ENCODE data around the gene PDIA6. TPM values are rescaled to one million over a fixed set of nuclear protein-coding genes. Genes with fewer than 3 reads are reported as not detected.

Gene PDIA6
- total and polyA plus RNA-seq, 2 donors (not counting 3 experiments of a cell fraction or from before 2014, with no cell fraction given) = 335 to 424 TPM

GRCh38 chr2:10772201-10772867, 40.3 kb downstream of the PDIA6 start:
- H3K4me3 ChIP-seq (replicated peaks in 1 of 3; ENCODE audit: insufficient read depth in 1 of 3, low read depth in 1 of 3, low read length in 3 of 3) = no peak overlapping the region
- dilution Hi-C loops (cut with MboI; ENCODE audit: extremely low pct_ligation_motif_present, low sequenced_read_pairs) (no loop called here), intact Hi-C loops (cut with micrococcal nuclease) (no loop called here)
- no peak for FAIRE-seq
- H3K79me2 ChIP-seq (ENCODE audit: control insufficient read depth, insufficient read depth, low read length) = no peaks in the 10 kb centered on the region
- H3K27me3 ChIP-seq (ENCODE audit: control insufficient read depth in 2 of 2, insufficient read depth in 2 of 2, low read length in 2 of 2) = no peaks in the 10 kb centered on the region
- no TSS peak for BruUV-seq (replicated peaks)
- no peaks in the 10 kb centered on the region for H4K20me1 ChIP-seq (replicated peaks; ENCODE audit: control insufficient read depth, extremely low read depth, insufficient read depth, low read length)
- no peak overlapping the region for H3K9ac ChIP-seq (replicated peaks; ENCODE audit: extremely low read depth, insufficient read depth, low read length)
- H3K36me3 ChIP-seq (ENCODE audit: control insufficient read depth in 2 of 2, extremely low read depth in 1 of 2, insufficient read depth in 2 of 2, low read length in 2 of 2) = no peaks in the 10 kb centered on the region
- H2AFZ ChIP-seq (ENCODE audit: low read depth, low read length) = no peak overlapping the region
- ChIA-PET CTCF (no interaction called here), POLR2A (no interaction called here)
- no peak overlapping the region for H3K4me2 ChIP-seq (ENCODE audit: insufficient read depth, low read length)
- no peaks in the 10 kb centered on the region for H3K9me3 ChIP-seq (replicated peaks; ENCODE audit: control insufficient read depth, insufficient read depth, low read length)
- DNase-seq (ENCODE audit: low read depth, low spot score) = no peak
- no peaks in the 10 kb centered on the region for H3K9me1 ChIP-seq (replicated peaks; ENCODE audit: control insufficient read depth, extremely low read depth, insufficient read depth, low read length)
- H3K27ac ChIP-seq (ENCODE audit: insufficient read depth, low read depth, low read length) = no peak overlapping the region
- TF ChIP-seq MAX (IDR thresholded peaks at IDR 0.05; ENCODE audit: insufficient read depth, insufficient read length) (no peak), FOS (IDR thresholded peaks at IDR 0.05; ENCODE audit: borderline replicate concordance, insufficient read depth, low read length) (no peak), CTCF (IDR thresholded peaks at IDR 0.05; ENCODE audit: extremely low read depth in 1 of 2, insufficient read depth in 1 of 2, low read depth in 1 of 2, low read length in 2 of 2) (no peak), POLR2A (IDR thresholded peaks at IDR 0.05; ENCODE audit: low read depth, low read length) (no peak), POLR2AphosphoS5 (IDR thresholded peaks at IDR 0.05; ENCODE audit: insufficient read depth, low read depth, low read length) (no peak), JUN (IDR thresholded peaks at IDR 0.05; ENCODE audit: borderline replicate concordance, insufficient read depth, insufficient read length, low read depth) (no peak), GATA2 (IDR thresholded peaks at IDR 0.05; ENCODE audit: insufficient read depth, insufficient read length, low read depth, low read length) (no peak), MYC (IDR thresholded peaks at IDR 0.05; ENCODE audit: low read depth, low read length) (no peak), EZH2 (IDR thresholded peaks at IDR 0.05; ENCODE audit: borderline replicate concordance, low read depth, low read length, severe bottlenecking) (no peak)
- no peaks in the 10 kb centered on the region for H3K4me1 ChIP-seq (ENCODE audit: control insufficient read depth, extremely low read depth, insufficient read depth, low read length)

Data from endothelial cell of umbilical vein (primary cell).